ENCODE measurements around the gene SMARCA2. TPM values are rescaled to one million over a fixed set of nuclear protein-coding genes. Genes with fewer than 3 reads are reported as not detected.

The SMARCA2 gene
- total and polyA plus RNA-seq, 2 donors (not counting 1 experiment from before 2014, with no cell fraction given), result 75.3 to 250 TPM

DNA sequence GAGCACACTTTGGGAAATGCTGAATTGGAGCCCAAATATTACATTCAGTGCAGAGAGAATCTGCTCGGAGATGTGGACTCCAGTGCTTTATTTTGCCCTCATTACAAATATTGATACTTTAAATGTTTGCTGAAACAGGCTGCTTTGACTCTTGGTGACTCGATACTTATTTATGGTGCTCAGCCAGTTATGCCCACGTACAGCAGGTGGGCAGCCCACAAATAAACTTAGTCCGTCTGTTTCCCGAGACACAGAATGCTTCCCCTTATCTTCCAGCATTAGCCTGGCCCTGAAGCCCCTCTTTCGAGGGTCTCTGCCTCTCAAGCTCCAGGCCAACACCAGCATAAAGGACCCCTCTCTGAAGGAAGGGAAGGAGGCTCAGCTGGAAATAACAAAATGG is 158.7 kb downstream of the SMARCA2 start:
- Histone ChIP-seq H2AFZ (ENCODE audit: insufficient read depth, low read depth, low read length, poor library complexity, severe bottlenecking) (no peak overlapping the region), H3K4me2 (replicated peaks; ENCODE audit: low read depth, low read length, poor library complexity, severe bottlenecking) (no peak overlapping the region), H3K9me3 (ENCODE audit: control extremely low read depth in 1 of 3, control insufficient read depth in 2 of 3, insufficient read depth in 1 of 3, low read length in 2 of 3) (no peaks in the 10 kb centered on the region), H3K9ac (ENCODE audit: low read length) (no peak overlapping the region), H3K36me3 (replicated peaks in 1 of 2; ENCODE audit: control extremely low read depth in 1 of 2, control insufficient read depth in 1 of 2, extremely low read depth in 1 of 2, insufficient read depth in 2 of 2, low read length in 1 of 2) (peaks cover 14 to 40% of the 10 kb centered on the region in 2 experiments), H4K20me1 (ENCODE audit: control insufficient read depth, insufficient read depth, low read length, poor library complexity, severe bottlenecking) (peaks cover 31% of the 10 kb centered on the region), H3K4me3 (ENCODE audit: control extremely low read depth in 1 of 5, extremely low read depth in 1 of 5, insufficient read depth in 1 of 5, low read depth in 2 of 5, low read length in 4 of 5) (no peak overlapping the region), H3K79me2 (ENCODE audit: control insufficient read depth, insufficient read depth, low read length) (peaks cover 28% of the 10 kb centered on the region), H3K27me3 (replicated peaks in 1 of 4; ENCODE audit: control extremely low read depth in 1 of 4, control insufficient read depth in 3 of 4, insufficient read depth in 4 of 4, low read length in 3 of 4) (no peaks in the 10 kb centered on the region), H3K27ac (ENCODE audit: low read length in 2 of 2) (no peak overlapping the region), H3K4me1 (ENCODE audit: control insufficient read depth in 2 of 2, insufficient read depth in 2 of 2, low read length in 2 of 2) (no peaks in the 10 kb centered on the region)
- ChIA-PET POLR2A (no interaction called here), CTCF (interaction anchor here (1.5 kb wide), 1 partner anchor 42 kb away, joined by 3 read pairs; no protein-coding TSS in a partner anchor)
- Mint-ChIP-seq H3K4me1 (no peaks in the 10 kb centered on the region), H3K27me3 (no peaks in the 10 kb centered on the region), H3K4me3 (no peak overlapping the region), H3K27ac (no peak overlapping the region), H3K9me3 (ENCODE audit: insufficient read depth) (no peaks in the 10 kb centered on the region)
- TF ChIP-seq EZH2 (IDR thresholded peaks at IDR 0.05; ENCODE audit: borderline replicate concordance, insufficient read depth, low read depth, low read length, poor library complexity, severe bottlenecking) (no peak), CTCF (IDR thresholded peaks at IDR 0.05) (no peak)
- ATAC-seq (ENCODE audit: low read depth) (no peak), DNase-seq (no peak)
- intact Hi-C loops (cut with micrococcal nuclease), result no loop called here
- WGBS (ENCODE audit: insufficient coverage), result 90% methylated on average over 3 of the region's 6 CpGs

DNA sequence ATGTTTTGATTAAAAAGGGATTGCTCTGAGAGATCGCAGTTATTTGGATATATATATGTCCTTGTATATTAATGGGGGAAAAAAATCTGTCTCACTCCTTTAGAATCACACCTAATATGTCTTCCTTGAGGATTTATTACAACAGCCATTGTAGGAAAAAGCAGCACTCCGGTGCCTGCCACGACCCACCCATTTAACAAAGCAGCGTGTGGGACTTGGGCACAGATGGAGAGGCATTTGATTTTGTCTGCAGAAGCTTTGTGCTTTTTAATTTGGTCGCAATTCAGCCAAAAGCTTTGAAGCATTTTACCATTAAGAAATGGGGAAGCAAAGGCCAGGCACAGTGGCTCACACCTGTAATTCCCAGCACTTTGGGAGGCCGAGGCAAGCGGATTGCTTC is 159.2 kb downstream of the SMARCA2 start:
- Histone ChIP-seq H3K9ac (ENCODE audit: low read length) (no peak overlapping the region), H3K4me3 (ENCODE audit: control extremely low read depth in 1 of 5, extremely low read depth in 1 of 5, insufficient read depth in 1 of 5, low read depth in 2 of 5, low read length in 4 of 5) (no peak overlapping the region), H3K36me3 (replicated peaks in 1 of 2; ENCODE audit: control extremely low read depth in 1 of 2, control insufficient read depth in 1 of 2, extremely low read depth in 1 of 2, insufficient read depth in 2 of 2, low read length in 1 of 2) (peaks cover 14 to 35% of the 10 kb centered on the region in 2 experiments), H2AFZ (ENCODE audit: insufficient read depth, low read depth, low read length, poor library complexity, severe bottlenecking) (no peak overlapping the region), H3K27me3 (replicated peaks in 1 of 4; ENCODE audit: control extremely low read depth in 1 of 4, control insufficient read depth in 3 of 4, insufficient read depth in 4 of 4, low read length in 3 of 4) (no peaks in the 10 kb centered on the region), H3K27ac (ENCODE audit: low read length in 2 of 2) (no peak overlapping the region), H4K20me1 (ENCODE audit: control insufficient read depth, insufficient read depth, low read length, poor library complexity, severe bottlenecking) (peaks cover 31% of the 10 kb centered on the region), H3K9me3 (ENCODE audit: control extremely low read depth in 1 of 3, control insufficient read depth in 2 of 3, insufficient read depth in 1 of 3, low read length in 2 of 3) (no peaks in the 10 kb centered on the region), H3K4me1 (ENCODE audit: control insufficient read depth in 2 of 2, insufficient read depth in 2 of 2, low read length in 2 of 2) (no peaks in the 10 kb centered on the region), H3K4me2 (replicated peaks; ENCODE audit: low read depth, low read length, poor library complexity, severe bottlenecking) (no peak overlapping the region), H3K79me2 (ENCODE audit: control insufficient read depth, insufficient read depth, low read length) (peaks cover 24% of the 10 kb centered on the region)
- H3K4me1 Mint-ChIP-seq, result no peaks in the 10 kb centered on the region
- ATAC-seq (ENCODE audit: low read depth) (no peak), DNase-seq (no peak)
- intact Hi-C loops (cut with micrococcal nuclease), result no loop called here
- H3K9me3 Mint-ChIP-seq (ENCODE audit: insufficient read depth), result no peaks in the 10 kb centered on the region
- no peak overlapping the region for H3K4me3 Mint-ChIP-seq
- CTCF ChIA-PET, result no interaction called here
- TF ChIP-seq EZH2 (IDR thresholded peaks at IDR 0.05; ENCODE audit: borderline replicate concordance, insufficient read depth, low read depth, low read length, poor library complexity, severe bottlenecking), result no peak
- TF ChIP-seq CTCF (IDR thresholded peaks at IDR 0.05), result no peak
- POLR2A ChIA-PET, result no interaction called here
- WGBS (ENCODE audit: insufficient coverage), result 100% methylated on average over 4 of the region's 7 CpGs
- H3K27ac Mint-ChIP-seq, result no peak overlapping the region
- no peaks in the 10 kb centered on the region for H3K27me3 Mint-ChIP-seq
